Panc1 (cell line): ENCODE data around the gene TTLL5. TPM values are rescaled to one million over a fixed set of nuclear protein-coding genes. Genes with fewer than 3 reads are reported as not detected.

Experiments used
- ATAC-seq: fragments of 200-7000 bp; cut with Tn5 transposase; 2 replicates; pipeline ENCODE4 v1.9.1; 2020; ENCODE audit warnings: mild to moderate bottlenecking, moderate library complexity
- BruUV-seq: library from RNA; stranded (reverse); fragments of 400-500 nt; replicated peaks from 2 replicates; lab custom pipeline; 2021; lab: Mats Ljungman, UMichigan
- CTCF ChIA-PET: fragments of 300-600 bp; sonication (Branson Sonifier 250); formaldehyde crosslinking; loops from one replicate; lab custom pipeline; 2022; ENCODE audit warnings: antibody characterized with exemption; lab: Charles Lee
- POLR2A ChIA-PET: fragments of 300-600 bp; sonication (Branson Sonifier 250); formaldehyde crosslinking; loops from one replicate; lab custom pipeline; 2022; ENCODE audit warnings: antibody characterized with exemption; lab: Charles Lee
- DNase-seq: peaks from one replicate; pipeline ENCODE4 v3.0.0-alpha.2; 2010; ENCODE audit warnings: low read depth, low spot score
- H3K27ac ChIP-seq: 2 replicates; pipeline ENCODE4 v1.5.1; 2011; ENCODE audit warnings: mild to moderate bottlenecking, low read length, inconsistent platforms
- H3K27me3 ChIP-seq: fragments of 200-500 bp; sonication (Bioruptor generic); 2 replicates; pipeline ENCODE4 v1.6.0; 2014; ENCODE audit warnings: low read length, inconsistent platforms; ENCODE audit not compliant: control insufficient read depth, insufficient read depth
- H3K36me3 ChIP-seq: fragments of 200-500 bp; sonication (Bioruptor generic); 2 replicates; pipeline ENCODE4 v1.5.1; 2014; ENCODE audit warnings: inconsistent platforms, mild to moderate bottlenecking, low read length, moderate library complexity; ENCODE audit not compliant: control insufficient read depth, insufficient read depth
- H3K4me1 ChIP-seq: 2 replicates; pipeline ENCODE4 v1.5.1; 2011; ENCODE audit warnings: inconsistent platforms, mild to moderate bottlenecking, low read length, moderate library complexity; ENCODE audit not compliant: control insufficient read depth, insufficient read depth
- H3K4me3 ChIP-seq, 2 experiments: 2 replicates each; pipeline ENCODE4 v1.5.1; 2011 to 2012; ENCODE audit warnings: low read depth in 2 of 2, low read length in 2 of 2, mild to moderate bottlenecking in 2 of 2, inconsistent platforms in 1 of 2, moderate library complexity in 1 of 2
- H3K9me3 ChIP-seq: fragments of 200-500 bp; sonication (Bioruptor generic); 2 replicates; pipeline ENCODE4 v1.5.1; 2014; ENCODE audit warnings: low read depth, mild to moderate bottlenecking, inconsistent platforms, low read length, moderate library complexity; ENCODE audit not compliant: control insufficient read depth, insufficient read depth
- POLR2AphosphoS5 ChIP-seq: IDR thresholded peaks from 2 replicates; pipeline ENCODE4 v1.6.1; 2012; ENCODE audit warnings: mild to moderate bottlenecking, low read depth, low read length, moderate library complexity
- SIN3A ChIP-seq: IDR thresholded peaks from 2 replicates; pipeline ENCODE4 v1.6.1; 2012; ENCODE audit warnings: low read depth, mild to moderate bottlenecking, low read length, moderate library complexity, borderline replicate concordance; ENCODE audit not compliant: insufficient read depth
- TCF7L2 ChIP-seq: IDR thresholded peaks from 2 replicates; pipeline ENCODE4 v1.6.1; 2011; ENCODE audit warnings: mild to moderate bottlenecking, low read depth, low read length, inconsistent platforms
- in situ Hi-C: cut with HindIII; loops from 2 replicates; pipeline ENCODE4 v1.10.0; 2016; ENCODE audit warnings: low sequenced_read_pairs, low pct_unique_long_range_greater_than_20kb
- intact Hi-C: fragments of 100-400 bp; cut with micrococcal nuclease; formaldehyde crosslinking; loops from one replicate; pipeline ENCODE4 v1.10.0; 2022; ENCODE audit not compliant: unreplicated experiment
- total RNA-seq: library from RNA; stranded (reverse); gene quantifications from one replicate; pipeline ENCODE4 v1.2.1, GENCODE V29; 2021; ENCODE audit not compliant: unreplicated experiment
- TF ChIP-seq, protein P1 (sequence below), 2 experiments: IDR thresholded peaks; 2 replicates each; pipeline ENCODE4 v1.6.1; 2011 to 2012; ENCODE audit warnings: low read depth in 2 of 2, control low read depth in 1 of 2, low read length in 1 of 2, mild to moderate bottlenecking in 1 of 2, moderate library complexity in 1 of 2; ENCODE audit not compliant: insufficient read depth in 1 of 2
- TF ChIP-seq, protein P2 (sequence below): fragments of 450-650 bp; IDR thresholded peaks from 2 replicates; pipeline ENCODE4 v1.5.1; 2017; ENCODE audit warnings: mild to moderate bottlenecking

The TTLL5 gene
- total RNA-seq, 1 experiment from 2014 or later: 23.5 TPM

GRCh38 chr14:75981426-75982265 lies 320.6 kb downstream of the TTLL5 start, which contains the start of gene TGFB3:
TSS of gene TGFB3 (minus strand) at chr14:75981995. CDS start at chr14:75980893, 1,102 bp downstream.
- H3K27ac ChIP-seq: peak within 1 kb of the TSS; percentile 31
- peak; percentile 23 for ATAC-seq
- CTCF ChIA-PET: interaction anchor here (0.5 to 2.7 kb wide), 3 partner anchors 60 to 272 kb away, joined by 3 to 54 read pairs (median 4); no protein-coding TSS in a partner anchor
- no peaks in the 10 kb centered on the region; the same call in 1 of the 2 replicates for H3K36me3 ChIP-seq
- H3K27me3 ChIP-seq: no peaks in the 10 kb centered on the region
- TSS peak; percentile 92 for BruUV-seq
- peaks cover 19% of the 10 kb centered on the region for H3K4me1 ChIP-seq
- TF ChIP-seq SIN3A (no peak), POLR2AphosphoS5 (no peak), TCF7L2 (no peak)
- TF ChIP-seq, protein P1, sequence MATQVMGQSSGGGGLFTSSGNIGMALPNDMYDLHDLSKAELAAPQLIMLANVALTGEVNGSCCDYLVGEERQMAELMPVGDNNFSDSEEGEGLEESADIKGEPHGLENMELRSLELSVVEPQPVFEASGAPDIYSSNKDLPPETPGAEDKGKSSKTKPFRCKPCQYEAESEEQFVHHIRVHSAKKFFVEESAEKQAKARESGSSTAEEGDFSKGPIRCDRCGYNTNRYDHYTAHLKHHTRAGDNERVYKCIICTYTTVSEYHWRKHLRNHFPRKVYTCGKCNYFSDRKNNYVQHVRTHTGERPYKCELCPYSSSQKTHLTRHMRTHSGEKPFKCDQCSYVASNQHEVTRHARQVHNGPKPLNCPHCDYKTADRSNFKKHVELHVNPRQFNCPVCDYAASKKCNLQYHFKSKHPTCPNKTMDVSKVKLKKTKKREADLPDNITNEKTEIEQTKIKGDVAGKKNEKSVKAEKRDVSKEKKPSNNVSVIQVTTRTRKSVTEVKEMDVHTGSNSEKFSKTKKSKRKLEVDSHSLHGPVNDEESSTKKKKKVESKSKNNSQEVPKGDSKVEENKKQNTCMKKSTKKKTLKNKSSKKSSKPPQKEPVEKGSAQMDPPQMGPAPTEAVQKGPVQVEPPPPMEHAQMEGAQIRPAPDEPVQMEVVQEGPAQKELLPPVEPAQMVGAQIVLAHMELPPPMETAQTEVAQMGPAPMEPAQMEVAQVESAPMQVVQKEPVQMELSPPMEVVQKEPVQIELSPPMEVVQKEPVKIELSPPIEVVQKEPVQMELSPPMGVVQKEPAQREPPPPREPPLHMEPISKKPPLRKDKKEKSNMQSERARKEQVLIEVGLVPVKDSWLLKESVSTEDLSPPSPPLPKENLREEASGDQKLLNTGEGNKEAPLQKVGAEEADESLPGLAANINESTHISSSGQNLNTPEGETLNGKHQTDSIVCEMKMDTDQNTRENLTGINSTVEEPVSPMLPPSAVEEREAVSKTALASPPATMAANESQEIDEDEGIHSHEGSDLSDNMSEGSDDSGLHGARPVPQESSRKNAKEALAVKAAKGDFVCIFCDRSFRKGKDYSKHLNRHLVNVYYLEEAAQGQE (IDR thresholded peaks at IDR 0.05; ENCODE audit: insufficient read depth in 1 of 2, low read depth in 2 of 2, low read length in 1 of 2): no peak
- TF ChIP-seq, protein P2, sequence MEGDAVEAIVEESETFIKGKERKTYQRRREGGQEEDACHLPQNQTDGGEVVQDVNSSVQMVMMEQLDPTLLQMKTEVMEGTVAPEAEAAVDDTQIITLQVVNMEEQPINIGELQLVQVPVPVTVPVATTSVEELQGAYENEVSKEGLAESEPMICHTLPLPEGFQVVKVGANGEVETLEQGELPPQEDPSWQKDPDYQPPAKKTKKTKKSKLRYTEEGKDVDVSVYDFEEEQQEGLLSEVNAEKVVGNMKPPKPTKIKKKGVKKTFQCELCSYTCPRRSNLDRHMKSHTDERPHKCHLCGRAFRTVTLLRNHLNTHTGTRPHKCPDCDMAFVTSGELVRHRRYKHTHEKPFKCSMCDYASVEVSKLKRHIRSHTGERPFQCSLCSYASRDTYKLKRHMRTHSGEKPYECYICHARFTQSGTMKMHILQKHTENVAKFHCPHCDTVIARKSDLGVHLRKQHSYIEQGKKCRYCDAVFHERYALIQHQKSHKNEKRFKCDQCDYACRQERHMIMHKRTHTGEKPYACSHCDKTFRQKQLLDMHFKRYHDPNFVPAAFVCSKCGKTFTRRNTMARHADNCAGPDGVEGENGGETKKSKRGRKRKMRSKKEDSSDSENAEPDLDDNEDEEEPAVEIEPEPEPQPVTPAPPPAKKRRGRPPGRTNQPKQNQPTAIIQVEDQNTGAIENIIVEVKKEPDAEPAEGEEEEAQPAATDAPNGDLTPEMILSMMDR: no peak
- H3K4me3 ChIP-seq: peak within 1 kb of the TSS; percentile 64
- POLR2A ChIA-PET: interaction anchor here (0.7 kb wide), 1 partner anchor 556 kb away, joined by 3 read pairs; no protein-coding TSS in a partner anchor
- no peaks in the 10 kb centered on the region for H3K9me3 ChIP-seq
- DNase-seq: no peak
- in situ Hi-C loops: no loop called here
- intact Hi-C loops: loop anchor here (5.0 kb wide), 1 partner anchor 74 kb away; no protein-coding TSS in a partner anchor

GRCh38 chr14:75982266-75983018 lies 321.4 kb downstream of the TTLL5 start:
- no peak for DNase-seq
- peak; percentile 83 for ATAC-seq
- CTCF ChIA-PET: interaction anchor here (0.6 to 2.7 kb wide), 7 partner anchors 9 to 438 kb away, joined by 3 to 54 read pairs (median 5); no protein-coding TSS in a partner anchor
- Histone ChIP-seq H3K27ac (peak overlapping the region; percentile 31; the same call in 1 of the 2 replicates), H3K4me1 (peaks cover 19% of the 10 kb centered on the region), H3K9me3 (no peaks in the 10 kb centered on the region), H3K27me3 (no peaks in the 10 kb centered on the region), H3K36me3 (no peaks in the 10 kb centered on the region; the same call in 1 of the 2 replicates), H3K4me3 (peak overlapping the region; percentile 64)
- POLR2A ChIA-PET: interaction anchor here (0.7 kb wide), 1 partner anchor 557 kb away, joined by 3 read pairs; no protein-coding TSS in a partner anchor
- in situ Hi-C loops: no loop called here
- intact Hi-C loops: loop anchor here (5.0 kb wide), 1 partner anchor 75 kb away; no protein-coding TSS in a partner anchor
- no peak for TF ChIP-seq TCF7L2
- TF ChIP-seq, protein P1 (IDR thresholded peaks at IDR 0.05; ENCODE audit: insufficient read depth in 1 of 2, low read depth in 2 of 2, low read length in 1 of 2): no peak
- no peak for TF ChIP-seq SIN3A
- TF ChIP-seq, protein P2: peak; percentile 79
- TF ChIP-seq POLR2AphosphoS5: no peak
- BruUV-seq: no TSS peak
